A673 (cell line): ENCODE results near the gene TRA2B.

Source experiments
- CTCF ChIP-seq: fragments of 300-800, 200-600 bp; sonication (generic); conservative IDR thresholded peaks from 2 replicates; pipeline ENCODE4 v1.5.1; 2017; ENCODE audit warnings: low read depth, mild to moderate bottlenecking, antibody characterized with exemption, low read length, moderate library complexity, mixed read lengths
- EZH2 ChIP-seq: fragments of 200-600 bp; sonication (generic); IDR thresholded peaks from 2 replicates; pipeline ENCODE4 v1.6.1; 2017; ENCODE audit warnings: borderline replicate concordance, low read depth, mild to moderate bottlenecking, mixed read lengths, antibody characterized with exemption, low read length; ENCODE audit not compliant: poor library complexity, severe bottlenecking

DNA sequence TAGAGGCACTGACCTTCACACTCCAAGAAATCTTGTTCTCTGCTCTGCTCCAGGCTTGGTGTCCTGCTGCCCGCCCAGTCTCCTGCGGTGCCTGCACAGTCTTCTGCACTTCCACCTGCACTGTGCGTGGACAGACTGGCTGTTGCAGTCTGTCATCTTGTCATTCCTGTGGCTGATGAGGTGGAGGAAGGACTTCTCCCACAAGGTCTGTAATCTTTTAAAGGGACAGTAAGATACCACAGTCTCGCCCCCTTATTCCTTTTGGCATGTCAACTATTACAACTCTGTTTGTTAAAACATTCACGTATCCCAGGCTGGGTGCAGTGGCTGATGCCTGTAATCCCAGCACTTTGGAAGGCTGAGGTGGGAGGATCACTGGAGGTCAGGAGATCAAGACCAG, 58.9 kb downstream of the TRA2B start:
- no peak for TF ChIP-seq CTCF
- no peak for TF ChIP-seq EZH2
